Neural cell (in vitro differentiated cells): ENCODE data around the gene RBP5. TPM values are rescaled to one million over a fixed set of nuclear protein-coding genes. Genes with fewer than 3 reads are reported as not detected.

Experiments
- H2AFZ ChIP-seq: fragments of 200-600, 300-800 bp; sonication (generic), shearing (Covaris generic); 2 replicates; pipeline ENCODE4 v1.6.0; 2014; ENCODE audit warnings: low read depth, mild to moderate bottlenecking, antibody characterized with exemption, low read length, moderate library complexity
- H3F3A ChIP-seq: fragments of 200-600 bp; shearing (Covaris generic); 2 replicates; pipeline ENCODE4 v1.6.1; 2016; ENCODE audit warnings: mild to moderate bottlenecking, moderate library complexity, mixed read lengths, antibody characterized with exemption, low read length; ENCODE audit not compliant: insufficient read depth, poor library complexity, severe bottlenecking
- H3K27ac ChIP-seq: fragments of 200-600, 300-800 bp; sonication (generic), shearing (Covaris generic); 2 replicates; pipeline ENCODE4 v1.5.1; 2014; ENCODE audit warnings: mild to moderate bottlenecking, low read length, moderate library complexity
- H3K27me3 ChIP-seq: fragments of 300-800, 200-600 bp; sonication (generic), shearing (Covaris generic); 2 replicates; pipeline ENCODE4 v1.6.0; 2014; ENCODE audit warnings: mild to moderate bottlenecking, low read depth, low read length, moderate library complexity; ENCODE audit not compliant: insufficient read depth
- H3K36me3 ChIP-seq: fragments of 300-800, 200-600 bp; sonication (generic), shearing (Covaris generic); 2 replicates; pipeline ENCODE4 v1.5.1; 2014; ENCODE audit warnings: mild to moderate bottlenecking, antibody characterized with exemption, low read length, moderate library complexity; ENCODE audit not compliant: insufficient read depth
- H3K4me2 ChIP-seq: fragments of 300-800, 200-600 bp; sonication (generic), shearing (Covaris generic); 2 replicates; pipeline ENCODE4 v1.6.0; 2014; ENCODE audit warnings: mild to moderate bottlenecking, low read length
- H3K4me3 ChIP-seq: fragments of 300-800, 200-600 bp; sonication (generic), shearing (Covaris generic); 2 replicates; pipeline ENCODE4 v1.5.1; 2014; ENCODE audit warnings: mild to moderate bottlenecking, low read length, moderate library complexity
- H3K79me2 ChIP-seq: fragments of 200-600 bp; shearing (Covaris generic); replicated peaks from 2 replicates; pipeline ENCODE4 v1.6.0; 2014; ENCODE audit warnings: mild to moderate bottlenecking, low read length, moderate library complexity; ENCODE audit not compliant: insufficient read depth
- H3K9ac ChIP-seq: fragments of 300-800, 200-600 bp; sonication (generic), shearing (Covaris generic); 2 replicates; pipeline ENCODE4 v1.6.1; 2016; ENCODE audit warnings: mild to moderate bottlenecking, low read length, mixed read lengths
- H3K9me2 ChIP-seq: fragments of 200-600 bp; shearing (Covaris generic); 2 replicates; pipeline ENCODE4 v1.6.1; 2016; ENCODE audit warnings: mild to moderate bottlenecking, low read length, mixed read lengths; ENCODE audit not compliant: insufficient read depth
- H3K9me3 ChIP-seq: fragments of 200-600, 300-800 bp; sonication (generic), shearing (Covaris generic); 2 replicates; pipeline ENCODE4 v1.6.1; 2016; ENCODE audit warnings: mild to moderate bottlenecking, mixed run types, low read length, moderate library complexity, mixed read lengths
- H4K20me1 ChIP-seq: fragments of 200-600 bp; shearing (Covaris generic); 2 replicates; pipeline ENCODE4 v1.6.1; 2016; ENCODE audit warnings: mild to moderate bottlenecking, mixed run types; ENCODE audit not compliant: insufficient read depth
- EP300 ChIP-seq: fragments of 450-650 bp; conservative IDR thresholded peaks from 2 replicates; pipeline ENCODE4 v1.6.1; 2014; ENCODE audit warnings: antibody characterized with exemption, mild to moderate bottlenecking, moderate library complexity; ENCODE audit not compliant: poor library complexity, severe bottlenecking
- EZH2 ChIP-seq: fragments of 200-600, 300-800 bp; shearing (Covaris generic), sonication (generic); IDR thresholded peaks from 2 replicates; pipeline ENCODE4 v1.6.1; 2014; ENCODE audit warnings: antibody characterized with exemption, low read length, borderline replicate concordance, mild to moderate bottlenecking; ENCODE audit not compliant: insufficient read depth, poor library complexity, severe bottlenecking
- MXI1 ChIP-seq: fragments of 450-650 bp; conservative IDR thresholded peaks from 2 replicates; pipeline ENCODE4 v1.6.1; 2014; ENCODE audit warnings: antibody characterized with exemption, mild to moderate bottlenecking; ENCODE audit not compliant: poor library complexity, severe bottlenecking
- POLR2AphosphoS5 ChIP-seq: IDR thresholded peaks from 2 replicates; pipeline ENCODE4 v1.6.1; 2012
- RAD21 ChIP-seq: fragments of 450-650 bp; conservative IDR thresholded peaks from 2 replicates; pipeline ENCODE4 v1.6.1; 2014; ENCODE audit warnings: antibody characterized with exemption, mild to moderate bottlenecking, moderate library complexity
- SMC3 ChIP-seq: fragments of 450-650 bp; conservative IDR thresholded peaks from 2 replicates; pipeline ENCODE4 v1.6.1; 2014; ENCODE audit warnings: antibody characterized with exemption, mild to moderate bottlenecking, moderate library complexity; ENCODE audit not compliant: poor library complexity
- TAF1 ChIP-seq: IDR thresholded peaks from 2 replicates; pipeline ENCODE4 v1.6.1; 2012; ENCODE audit warnings: low read depth
- polyA plus RNA-seq: library from polyadenylated mRNA; depleted of rRNA; stranded (reverse); fragments of >200 nt; gene quantifications from 2 replicates; pipeline ENCODE4 v1.2.3, GENCODE V29; 2014
- TF ChIP-seq, protein P1 (sequence below): fragments of 450-650 bp; IDR thresholded peaks from 2 replicates; pipeline ENCODE4 v1.5.1; 2014; ENCODE audit warnings: antibody characterized with exemption, mild to moderate bottlenecking, moderate library complexity; ENCODE audit not compliant: poor library complexity, severe bottlenecking
- TF ChIP-seq, protein P2 (sequence below): IDR thresholded peaks from 2 replicates; pipeline ENCODE4 v1.6.1; 2012; ENCODE audit warnings: borderline replicate concordance

Gene RBP5
- polyA plus RNA-seq, 1 donor from 2014 or later: 1.9 TPM

DNA sequence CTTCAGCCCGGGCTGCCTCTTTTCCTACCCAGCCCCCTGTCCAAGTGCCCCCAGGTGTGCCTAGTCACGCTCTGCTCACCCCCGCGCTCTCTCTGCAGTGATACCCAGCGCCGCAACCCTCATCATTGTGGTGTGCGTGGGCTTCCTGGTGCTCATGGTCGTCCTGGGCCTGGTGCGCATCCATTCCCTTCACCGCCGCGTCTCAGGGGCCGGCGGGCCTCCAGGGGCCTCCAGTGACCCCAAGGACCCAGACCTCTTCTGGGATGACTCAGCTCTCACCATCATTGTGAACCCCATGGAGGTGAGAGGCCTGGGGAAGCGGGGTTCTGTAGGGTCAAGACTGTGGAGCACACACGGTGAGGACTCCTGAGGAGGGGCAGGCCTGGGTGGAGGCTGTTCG is 28.7 kb upstream of the RBP5 start:
- Histone ChIP-seq H3K9me2 (no peaks in the 10 kb centered on the region), H3F3A (no peaks in the 10 kb centered on the region), H3K36me3 (peaks cover 14% of the 10 kb centered on the region), H4K20me1 (no peaks in the 10 kb centered on the region), H3K4me3 (no peak overlapping the region), H2AFZ (no peak overlapping the region), H3K9ac (no peak overlapping the region), H3K4me2 (no peak overlapping the region), H3K79me2 (no peaks in the 10 kb centered on the region), H3K9me3 (no peaks in the 10 kb centered on the region), H3K27ac (no peak overlapping the region), H3K27me3 (no peaks in the 10 kb centered on the region)
- no peak for TF ChIP-seq TAF1

DNA sequence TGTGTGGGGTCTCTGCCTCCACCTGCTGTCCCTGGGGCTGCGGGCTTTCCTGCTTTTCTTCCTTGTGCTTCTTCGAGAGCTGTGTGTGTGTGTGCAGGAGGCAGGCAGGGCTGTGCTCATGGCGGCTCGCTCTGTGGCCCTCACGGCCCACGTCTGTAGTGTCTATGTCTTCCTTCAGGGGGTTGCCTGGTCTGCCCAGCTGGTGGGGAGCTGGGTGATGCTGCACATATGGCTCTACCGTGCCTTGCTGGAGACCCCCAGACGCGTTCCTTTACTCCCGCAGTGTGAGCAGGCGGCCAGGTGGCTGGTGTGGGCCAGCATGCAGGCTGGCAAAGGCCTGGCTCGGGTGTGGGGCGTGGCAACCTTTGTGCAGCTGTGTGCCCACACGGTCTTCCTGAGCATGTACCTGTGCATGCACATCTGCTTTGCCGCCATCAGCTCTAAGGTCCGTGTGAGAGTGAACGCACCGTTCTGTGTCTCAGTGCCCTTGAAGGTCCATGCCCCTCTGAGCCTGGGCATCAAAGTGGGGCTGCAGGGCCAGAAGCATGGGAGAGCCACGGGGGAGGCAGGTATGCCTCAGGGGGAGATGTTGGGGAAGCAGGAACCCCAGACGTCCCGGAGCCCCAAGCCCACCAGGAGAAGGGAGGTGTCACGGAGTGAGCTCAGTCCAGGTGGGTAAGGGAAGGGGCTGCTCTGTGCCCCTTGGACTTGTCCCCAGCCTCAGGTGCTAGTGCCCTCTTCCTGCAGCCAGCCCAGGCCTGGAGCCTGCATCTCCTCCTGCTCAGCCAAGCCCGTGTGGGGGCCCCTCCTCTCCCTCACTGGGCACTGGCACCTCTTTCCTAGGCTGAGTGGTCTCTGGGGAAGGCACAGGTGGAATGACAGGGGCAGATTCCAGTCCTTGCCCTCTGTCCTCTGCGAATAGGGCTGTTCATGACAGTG is 27.8 kb upstream of the RBP5 start:
- no peak overlapping the region for H3K27ac ChIP-seq
- H3K9ac ChIP-seq: no peak overlapping the region
- H3K9me2 ChIP-seq: no peaks in the 10 kb centered on the region
- H2AFZ ChIP-seq: no peak overlapping the region
- H3F3A ChIP-seq: no peaks in the 10 kb centered on the region
- no peaks in the 10 kb centered on the region for H3K79me2 ChIP-seq
- H4K20me1 ChIP-seq: no peaks in the 10 kb centered on the region
- no peak overlapping the region for H3K4me2 ChIP-seq
- H3K27me3 ChIP-seq: no peaks in the 10 kb centered on the region
- peaks cover 14% of the 10 kb centered on the region for H3K36me3 ChIP-seq
- no peak overlapping the region for H3K4me3 ChIP-seq
- TF ChIP-seq POLR2AphosphoS5 (no peak), EZH2 (no peak), SMC3 (no peak), TAF1 (no peak)
- TF ChIP-seq, protein P1, sequence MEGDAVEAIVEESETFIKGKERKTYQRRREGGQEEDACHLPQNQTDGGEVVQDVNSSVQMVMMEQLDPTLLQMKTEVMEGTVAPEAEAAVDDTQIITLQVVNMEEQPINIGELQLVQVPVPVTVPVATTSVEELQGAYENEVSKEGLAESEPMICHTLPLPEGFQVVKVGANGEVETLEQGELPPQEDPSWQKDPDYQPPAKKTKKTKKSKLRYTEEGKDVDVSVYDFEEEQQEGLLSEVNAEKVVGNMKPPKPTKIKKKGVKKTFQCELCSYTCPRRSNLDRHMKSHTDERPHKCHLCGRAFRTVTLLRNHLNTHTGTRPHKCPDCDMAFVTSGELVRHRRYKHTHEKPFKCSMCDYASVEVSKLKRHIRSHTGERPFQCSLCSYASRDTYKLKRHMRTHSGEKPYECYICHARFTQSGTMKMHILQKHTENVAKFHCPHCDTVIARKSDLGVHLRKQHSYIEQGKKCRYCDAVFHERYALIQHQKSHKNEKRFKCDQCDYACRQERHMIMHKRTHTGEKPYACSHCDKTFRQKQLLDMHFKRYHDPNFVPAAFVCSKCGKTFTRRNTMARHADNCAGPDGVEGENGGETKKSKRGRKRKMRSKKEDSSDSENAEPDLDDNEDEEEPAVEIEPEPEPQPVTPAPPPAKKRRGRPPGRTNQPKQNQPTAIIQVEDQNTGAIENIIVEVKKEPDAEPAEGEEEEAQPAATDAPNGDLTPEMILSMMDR: no peak
- no peaks in the 10 kb centered on the region for H3K9me3 ChIP-seq

DNA sequence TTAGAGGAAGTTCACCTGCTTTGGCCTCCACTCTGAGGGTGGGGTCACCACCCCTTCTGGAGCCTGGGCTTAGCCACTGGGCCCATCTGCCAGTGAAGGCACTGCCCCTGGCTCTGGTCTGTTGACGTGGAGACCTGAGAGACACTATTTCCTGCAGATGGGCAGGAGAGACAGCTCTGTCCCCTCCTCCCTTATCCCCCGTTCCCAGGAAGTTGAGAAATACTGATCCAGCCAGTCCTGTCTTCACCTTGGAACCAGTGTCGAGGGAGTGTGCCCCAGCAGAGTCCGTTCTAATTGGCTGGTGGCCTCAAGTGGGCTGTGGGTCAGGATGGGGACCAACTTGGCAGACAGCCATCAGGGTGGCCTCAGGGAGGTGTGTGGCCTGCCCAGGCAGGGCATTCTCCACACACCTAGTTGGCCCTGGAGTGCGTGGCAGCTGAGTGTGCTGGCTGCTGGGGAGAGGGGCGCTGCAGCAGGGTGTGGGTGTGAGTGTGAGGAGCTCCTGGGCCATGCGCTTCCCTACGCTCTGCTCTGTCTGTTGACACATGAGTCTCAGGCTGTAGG is 26.9 kb upstream of the RBP5 start:
- Histone ChIP-seq H3K9me3 (no peaks in the 10 kb centered on the region), H3K4me2 (no peak overlapping the region), H3K27ac (no peak overlapping the region), H3K36me3 (peaks cover 14% of the 10 kb centered on the region), H3K9ac (no peak overlapping the region), H3K79me2 (no peaks in the 10 kb centered on the region), H3F3A (no peaks in the 10 kb centered on the region), H4K20me1 (no peaks in the 10 kb centered on the region), H3K27me3 (no peaks in the 10 kb centered on the region), H2AFZ (no peak overlapping the region), H3K9me2 (no peaks in the 10 kb centered on the region), H3K4me3 (no peak overlapping the region)
- TF ChIP-seq TAF1 (no peak), RAD21 (no peak), SMC3 (no peak), EZH2 (no peak), EP300 (no peak), POLR2AphosphoS5 (no peak), MXI1 (no peak)
- TF ChIP-seq, protein P2, sequence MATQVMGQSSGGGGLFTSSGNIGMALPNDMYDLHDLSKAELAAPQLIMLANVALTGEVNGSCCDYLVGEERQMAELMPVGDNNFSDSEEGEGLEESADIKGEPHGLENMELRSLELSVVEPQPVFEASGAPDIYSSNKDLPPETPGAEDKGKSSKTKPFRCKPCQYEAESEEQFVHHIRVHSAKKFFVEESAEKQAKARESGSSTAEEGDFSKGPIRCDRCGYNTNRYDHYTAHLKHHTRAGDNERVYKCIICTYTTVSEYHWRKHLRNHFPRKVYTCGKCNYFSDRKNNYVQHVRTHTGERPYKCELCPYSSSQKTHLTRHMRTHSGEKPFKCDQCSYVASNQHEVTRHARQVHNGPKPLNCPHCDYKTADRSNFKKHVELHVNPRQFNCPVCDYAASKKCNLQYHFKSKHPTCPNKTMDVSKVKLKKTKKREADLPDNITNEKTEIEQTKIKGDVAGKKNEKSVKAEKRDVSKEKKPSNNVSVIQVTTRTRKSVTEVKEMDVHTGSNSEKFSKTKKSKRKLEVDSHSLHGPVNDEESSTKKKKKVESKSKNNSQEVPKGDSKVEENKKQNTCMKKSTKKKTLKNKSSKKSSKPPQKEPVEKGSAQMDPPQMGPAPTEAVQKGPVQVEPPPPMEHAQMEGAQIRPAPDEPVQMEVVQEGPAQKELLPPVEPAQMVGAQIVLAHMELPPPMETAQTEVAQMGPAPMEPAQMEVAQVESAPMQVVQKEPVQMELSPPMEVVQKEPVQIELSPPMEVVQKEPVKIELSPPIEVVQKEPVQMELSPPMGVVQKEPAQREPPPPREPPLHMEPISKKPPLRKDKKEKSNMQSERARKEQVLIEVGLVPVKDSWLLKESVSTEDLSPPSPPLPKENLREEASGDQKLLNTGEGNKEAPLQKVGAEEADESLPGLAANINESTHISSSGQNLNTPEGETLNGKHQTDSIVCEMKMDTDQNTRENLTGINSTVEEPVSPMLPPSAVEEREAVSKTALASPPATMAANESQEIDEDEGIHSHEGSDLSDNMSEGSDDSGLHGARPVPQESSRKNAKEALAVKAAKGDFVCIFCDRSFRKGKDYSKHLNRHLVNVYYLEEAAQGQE: no peak
- TF ChIP-seq, protein P1: no peak
